ENCODE results near the gene PRKCZ.
"Not testable (repeated sequence)": the region's sequence is repeated elsewhere in the genome, so short reads cannot be mapped to it uniquely, and the experiment has no call there.

Gene PRKCZ

DNA sequence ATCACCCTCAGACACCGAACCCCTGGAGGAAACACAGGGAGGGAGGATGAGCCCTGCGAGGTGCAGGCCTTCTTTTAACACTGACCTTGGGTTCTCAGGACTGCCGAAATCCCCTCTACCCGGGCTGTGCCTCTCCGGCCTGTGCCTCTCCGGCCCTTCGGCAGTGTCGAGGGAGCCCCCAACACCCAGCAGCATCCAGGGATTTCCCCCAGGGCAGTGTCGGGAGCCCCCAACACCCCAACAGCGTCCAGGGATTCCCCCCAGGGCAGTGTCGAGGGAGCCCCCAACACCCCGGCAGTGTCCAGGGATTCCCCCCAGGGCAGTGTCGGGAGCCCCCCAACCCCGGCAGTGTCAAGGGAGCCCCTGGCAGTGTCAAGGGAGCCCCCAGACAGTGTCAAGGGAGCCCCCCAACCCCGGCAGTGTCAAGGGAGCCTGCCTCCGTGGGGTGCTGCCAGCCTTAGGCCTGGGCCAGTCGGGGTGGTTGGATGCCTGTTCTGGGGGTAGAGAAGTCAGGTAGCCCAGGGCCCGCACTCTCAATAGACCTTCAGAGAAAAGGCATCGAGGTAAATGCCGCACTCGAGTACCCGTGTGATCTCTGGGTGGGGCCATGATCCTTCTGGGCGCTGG lies 57.5 kb downstream of the PRKCZ start:
- no peak overlapping the region for H3K4me3 ChIP-seq (ENCODE audit: low read length)
- TF ChIP-seq ZNF274 (IDR thresholded peaks at IDR 0.05; ENCODE audit: low read depth, low read length) = no peak

- no peak overlapping the region for H3K4me3 ChIP-seq (ENCODE audit: low read length)
- no peak for TF ChIP-seq ZNF274 (IDR thresholded peaks at IDR 0.05; ENCODE audit: low read depth, low read length)
These were observed 58.1 kb downstream of the PRKCZ start for GRCh38 chr1:2108213-2108876.

GRCh38 chr1:2108877-2109580 lies 58.8 kb downstream of the PRKCZ start:
- no peak overlapping the region for H3K4me3 ChIP-seq (ENCODE audit: low read length)
- no peak for TF ChIP-seq ZNF274 (IDR thresholded peaks at IDR 0.05; ENCODE audit: low read depth, low read length)

GRCh38 chr1:2109581-2110021 lies 59.4 kb downstream of the PRKCZ start:
- H3K4me3 ChIP-seq (ENCODE audit: low read length) = no peak overlapping the region
- no peak for TF ChIP-seq ZNF274 (IDR thresholded peaks at IDR 0.05; ENCODE audit: low read depth, low read length)

GRCh38 chr1:2110191-2110737 lies 60.1 kb downstream of the PRKCZ start:
- no peak for TF ChIP-seq ZNF274 (IDR thresholded peaks at IDR 0.05; ENCODE audit: low read depth, low read length)
- H3K4me3 ChIP-seq (ENCODE audit: low read length) = no peak overlapping the region

DNA sequence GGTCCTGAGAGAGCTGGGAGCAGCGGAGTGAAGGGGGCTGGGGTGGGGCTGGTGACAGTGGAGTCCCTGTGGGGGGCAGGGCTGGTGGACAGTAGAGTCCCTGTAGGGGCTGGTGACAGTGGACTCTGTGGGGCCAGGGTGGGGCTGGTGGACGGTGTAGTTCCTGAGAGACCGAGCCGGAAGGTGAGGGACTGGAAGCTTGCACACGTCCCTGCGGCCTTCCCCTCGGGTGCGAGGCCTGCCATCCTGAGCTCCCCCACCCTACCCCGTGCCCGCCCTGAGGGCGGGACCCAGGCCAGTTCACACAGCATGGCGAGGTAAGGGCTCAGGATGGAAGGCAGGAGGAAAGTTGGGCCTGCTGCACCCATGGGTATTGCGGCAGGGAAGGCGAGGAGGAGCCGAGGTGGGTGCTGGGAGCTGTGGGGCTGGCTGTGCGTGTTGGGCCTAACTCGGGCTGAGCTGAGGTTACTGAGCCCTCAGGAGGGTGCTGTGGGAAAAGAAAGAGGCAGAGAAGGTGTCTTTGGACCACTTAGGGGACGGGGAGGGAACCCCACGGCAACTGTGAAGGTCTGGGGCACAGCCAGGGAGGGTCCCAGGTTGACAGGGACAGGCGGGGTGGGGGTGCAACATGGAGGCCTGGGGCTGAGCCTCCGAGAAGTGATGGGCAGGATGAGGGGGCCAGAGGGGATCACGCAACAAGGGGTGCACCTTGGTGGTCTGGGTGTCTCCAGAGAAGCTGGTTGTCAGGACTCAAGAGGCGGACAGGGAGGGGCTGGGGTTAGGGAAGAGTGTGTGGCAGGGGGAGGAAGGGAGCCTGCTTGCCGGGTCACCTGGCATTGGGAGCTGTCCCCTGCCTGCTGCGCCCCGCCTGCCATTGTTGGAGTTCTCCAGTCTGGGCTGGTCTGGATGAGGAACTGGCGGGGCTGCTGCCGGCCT lies 60.8 kb downstream of the PRKCZ start:
- TF ChIP-seq ZNF274 (IDR thresholded peaks at IDR 0.05; ENCODE audit: low read depth, low read length) = no peak
- no peak overlapping the region for H3K4me3 ChIP-seq (ENCODE audit: low read length)

DNA sequence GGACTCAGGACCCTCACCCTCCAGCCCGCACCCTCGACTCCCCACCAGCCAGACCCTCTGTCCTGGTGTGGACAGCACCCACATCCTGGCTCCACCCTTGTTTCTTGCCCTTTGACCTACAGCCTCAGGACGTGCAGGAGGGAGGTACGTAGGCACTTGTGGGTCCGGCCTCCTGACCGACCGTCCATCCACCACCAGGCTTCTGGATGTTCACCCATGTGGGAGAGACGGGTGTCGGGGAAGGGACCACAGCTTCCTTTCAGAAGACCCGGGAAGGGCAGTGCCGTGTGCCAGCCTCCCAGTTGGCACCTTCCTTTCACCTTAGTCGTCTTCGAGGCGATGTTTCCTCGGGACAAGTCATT lies 61.4 kb downstream of the PRKCZ start:
- no peak for TF ChIP-seq ZNF274 (IDR thresholded peaks at IDR 0.05; ENCODE audit: low read depth, low read length)
- H3K4me3 ChIP-seq (ENCODE audit: low read length) = no peak overlapping the region

DNA sequence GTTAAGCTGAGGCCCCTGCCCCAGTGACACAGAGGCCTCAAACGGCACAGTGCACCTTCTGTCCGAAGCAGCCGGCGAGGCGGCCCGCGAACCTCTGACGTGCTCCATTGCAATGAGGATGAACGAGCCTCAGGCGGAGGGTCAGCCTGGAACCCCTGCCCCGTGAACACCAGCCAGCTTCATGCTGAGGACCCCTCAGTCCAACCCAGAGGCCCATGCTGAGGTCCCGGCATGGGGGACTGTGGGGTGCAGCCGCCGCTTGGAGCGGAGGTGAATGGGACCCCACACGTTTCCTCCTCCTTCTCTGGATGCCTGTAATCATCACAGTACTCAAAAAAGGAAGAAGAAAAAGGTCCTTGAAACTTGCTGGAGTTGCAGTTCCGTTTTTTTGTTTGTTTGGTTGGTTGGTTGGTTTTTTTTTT lies 62.1 kb downstream of the PRKCZ start:
- H3K4me3 ChIP-seq (ENCODE audit: low read length) = no peak overlapping the region

GRCh38 chr1:2113620-2114135 lies 63.5 kb downstream of the PRKCZ start:
- no peak for TF ChIP-seq ZNF274 (IDR thresholded peaks at IDR 0.05; ENCODE audit: low read depth, low read length)
- no peak overlapping the region for H3K4me3 ChIP-seq (ENCODE audit: low read length)

More for the DNA sequence above, 62.1 kb downstream of the PRKCZ start:
- no peak for TF ChIP-seq ZNF274 (IDR thresholded peaks at IDR 0.05; ENCODE audit: low read depth, low read length)

- H3K4me3 ChIP-seq (ENCODE audit: low read length) = not testable (repeated sequence)
These were observed 64.4 kb downstream of the PRKCZ start for GRCh38 chr1:2114635-2115007.

GRCh38 chr1:2115008-2115641 lies 64.9 kb downstream of the PRKCZ start:
- H3K4me3 ChIP-seq (ENCODE audit: low read length) = no peak overlapping the region
- TF ChIP-seq ZNF274 (IDR thresholded peaks at IDR 0.05; ENCODE audit: low read depth, low read length) = no peak

- H3K4me3 ChIP-seq (ENCODE audit: low read length) = no peak overlapping the region
- TF ChIP-seq ZNF274 (IDR thresholded peaks at IDR 0.05; ENCODE audit: low read depth, low read length) = no peak
These were observed 65.6 kb downstream of the PRKCZ start for GRCh38 chr1:2115702-2116341.

DNA sequence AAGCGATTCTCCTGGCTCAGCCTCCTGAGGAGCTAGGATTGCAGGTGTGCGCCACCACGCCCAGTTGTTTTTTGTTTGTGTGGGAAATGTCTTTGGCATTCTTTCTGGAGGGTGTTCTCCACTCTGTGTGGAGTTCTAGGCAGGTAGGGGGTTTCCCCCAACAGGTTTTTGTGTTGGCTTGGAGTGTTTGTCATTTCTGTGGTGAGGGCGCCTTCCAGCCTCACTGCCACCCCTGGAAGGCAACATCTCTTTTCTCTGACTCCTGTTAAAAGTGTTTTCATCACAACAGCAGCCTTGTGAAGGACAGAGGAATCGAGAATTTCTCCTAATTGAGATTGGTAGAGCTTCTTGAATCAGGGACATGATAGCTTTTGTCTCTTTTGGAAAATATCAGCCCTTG lies 69.7 kb downstream of the PRKCZ start:
- H3K4me3 ChIP-seq (ENCODE audit: low read length) = no peak overlapping the region
- no peak for TF ChIP-seq ZNF274 (IDR thresholded peaks at IDR 0.05; ENCODE audit: low read depth, low read length)

Data from GM08714 (cell line).